G401 (cell line): ENCODE data around the gene RABL3. TPM values are rescaled to one million over a fixed set of nuclear protein-coding genes. Genes with fewer than 3 reads are reported as not detected.
A peak's percentile ranks its signal among the peaks of the same experiment; 100 is the strongest.
"Not testable (repeated sequence)": the region's sequence is repeated elsewhere in the genome, so short reads cannot be mapped to it uniquely, and the experiment has no call there.

Experiments used
- DNase-seq: peaks from one replicate; pipeline ENCODE4 v3.0.0-alpha.2; 2015; ENCODE audit warnings: low spot score
- in situ Hi-C: cut with HindIII; loops from 2 replicates; pipeline ENCODE4 v1.10.0; 2016; ENCODE audit warnings: low sequenced_read_pairs, mixed read lengths
- total RNA-seq: library from RNA; depleted of rRNA; stranded (reverse); fragments of >200 nt; shearing (Covaris generic); gene quantifications from 2 replicates; pipeline ENCODE4 v1.2.3, GENCODE V29; 2014; rRNA removed

The RABL3 gene
- total RNA-seq: 7.0 and 8.9 TPM in 2 replicates

GRCh38 chr3:120742198-120742848 is at the start of gene RABL3, which contains the start of gene GTF2E1:
TSS of gene RABL3 (minus strand) at chr3:120742516. CDS start at chr3:120742507, 9 bp downstream.
TSS of gene GTF2E1 (plus strand) at chr3:120742744. CDS start at chr3:120750553, 7,809 bp downstream.
- in situ Hi-C loops: no loop called here
- peak; percentile 100 for DNase-seq

GRCh38 chr3:120791913-120792312 is 49.6 kb upstream of the RABL3 start:
- in situ Hi-C loops: no loop called here
- DNase-seq: peak; percentile 26

GRCh38 chr3:120791010-120791409 is 48.7 kb upstream of the RABL3 start:
- DNase-seq: no peak
- in situ Hi-C loops: no loop called here

- in situ Hi-C loops, DNase-seq: not testable (repeated sequence)
Measured at GRCh38 chr3:120785832-120786231, 43.5 kb upstream of the RABL3 start.

- in situ Hi-C loops: no loop called here
- DNase-seq: no peak
Measured at GRCh38 chr3:120780977-120781376, 38.7 kb upstream of the RABL3 start.

GRCh38 chr3:120778776-120779175 is 36.5 kb upstream of the RABL3 start:
- in situ Hi-C loops: no loop called here
- no peak for DNase-seq

- no peak for DNase-seq
- in situ Hi-C loops: no loop called here
Measured at GRCh38 chr3:120775411-120775810, 33.1 kb upstream of the RABL3 start.

- in situ Hi-C loops: no loop called here
- DNase-seq: no peak
Measured at GRCh38 chr3:120773932-120774331, 31.6 kb upstream of the RABL3 start.

GRCh38 chr3:120772081-120772480 is 29.8 kb upstream of the RABL3 start:
- no peak for DNase-seq
- in situ Hi-C loops: no loop called here

- in situ Hi-C loops: no loop called here
- no peak for DNase-seq
Measured at GRCh38 chr3:120770891-120771290, 28.6 kb upstream of the RABL3 start.

- in situ Hi-C loops: no loop called here
Measured at GRCh38 chr3:120769436-120769835, 27.1 kb upstream of the RABL3 start.

GRCh38 chr3:120767106-120767505 is 24.8 kb upstream of the RABL3 start:
- in situ Hi-C loops: no loop called here
- peak; percentile 67 for DNase-seq

More at GRCh38 chr3:120769436-120769835, 27.1 kb upstream of the RABL3 start:
- no peak for DNase-seq

- in situ Hi-C loops: no loop called here
- peak; percentile 71 for DNase-seq
Measured at GRCh38 chr3:120766576-120766975, 24.3 kb upstream of the RABL3 start.

GRCh38 chr3:120765830-120766493 is 23.6 kb upstream of the RABL3 start:
- in situ Hi-C loops: no loop called here
- peak; percentile 25 for DNase-seq

GRCh38 chr3:120764206-120764605 is 21.9 kb upstream of the RABL3 start:
- no peak for DNase-seq
- in situ Hi-C loops: no loop called here

- no peak for DNase-seq
- in situ Hi-C loops: no loop called here
Measured at GRCh38 chr3:120763601-120764000, 21.3 kb upstream of the RABL3 start.

GRCh38 chr3:120762615-120763014 is 20.3 kb upstream of the RABL3 start:
- no peak for DNase-seq

GRCh38 chr3:120758551-120758950 is 16.2 kb upstream of the RABL3 start:
- DNase-seq, in situ Hi-C loops: not testable (repeated sequence)

More at GRCh38 chr3:120762615-120763014, 20.3 kb upstream of the RABL3 start:
- in situ Hi-C loops: no loop called here

GRCh38 chr3:120756061-120756460 is 13.7 kb upstream of the RABL3 start:
- DNase-seq: no peak
- in situ Hi-C loops: no loop called here

- in situ Hi-C loops: no loop called here
Measured at GRCh38 chr3:120753810-120754209, 11.5 kb upstream of the RABL3 start.

GRCh38 chr3:120752865-120753264 is 10.5 kb upstream of the RABL3 start:
- in situ Hi-C loops: no loop called here

More at GRCh38 chr3:120753810-120754209, 11.5 kb upstream of the RABL3 start:
- no peak for DNase-seq

More at GRCh38 chr3:120752865-120753264, 10.5 kb upstream of the RABL3 start:
- no peak for DNase-seq
